D721Med (cell line): Measurements from ENCODE around the gene HIBADH.

ENCODE experiments used
- DNase-seq: peaks from one replicate; pipeline ENCODE4 v3.0.0; 2011; ENCODE audit warnings: low spot score; ENCODE audit not compliant: insufficient read length
- FAIRE-seq: peaks from 2 replicates; lab custom pipeline; 2011; peaks lifted over from hg19 to GRCh38; lab: Jason Lieb, UNC
- TF ChIP-seq, protein P1 (sequence below): IDR thresholded peaks from 2 replicates; pipeline ENCODE4 v1.5.1; 2012; ENCODE audit warnings: mild to moderate bottlenecking, control low read depth; ENCODE audit not compliant: insufficient read depth; ENCODE audit errors: missing control alignments

Gene HIBADH

DNA sequence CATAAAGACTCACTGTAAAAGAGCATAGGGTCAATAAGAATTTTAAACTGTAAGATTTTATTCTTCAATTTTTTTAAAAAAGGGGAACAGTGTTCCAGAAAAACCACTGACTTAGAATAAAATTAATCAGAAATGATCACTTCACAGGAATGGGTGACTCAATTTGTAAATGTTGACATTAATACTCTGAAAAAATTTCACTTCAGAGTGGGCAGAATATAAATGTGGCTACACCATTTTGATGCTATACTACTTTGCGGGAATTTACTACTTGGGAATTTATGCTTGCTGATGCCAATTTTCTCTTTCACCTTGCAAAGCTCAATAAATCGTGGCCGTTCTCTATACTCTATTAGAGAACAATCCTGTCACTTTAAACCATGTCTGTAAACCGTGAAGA is 126.9 kb downstream of the HIBADH start:
- DNase-seq (no peak), FAIRE-seq (peak; percentile 35)
- TF ChIP-seq, protein P1, sequence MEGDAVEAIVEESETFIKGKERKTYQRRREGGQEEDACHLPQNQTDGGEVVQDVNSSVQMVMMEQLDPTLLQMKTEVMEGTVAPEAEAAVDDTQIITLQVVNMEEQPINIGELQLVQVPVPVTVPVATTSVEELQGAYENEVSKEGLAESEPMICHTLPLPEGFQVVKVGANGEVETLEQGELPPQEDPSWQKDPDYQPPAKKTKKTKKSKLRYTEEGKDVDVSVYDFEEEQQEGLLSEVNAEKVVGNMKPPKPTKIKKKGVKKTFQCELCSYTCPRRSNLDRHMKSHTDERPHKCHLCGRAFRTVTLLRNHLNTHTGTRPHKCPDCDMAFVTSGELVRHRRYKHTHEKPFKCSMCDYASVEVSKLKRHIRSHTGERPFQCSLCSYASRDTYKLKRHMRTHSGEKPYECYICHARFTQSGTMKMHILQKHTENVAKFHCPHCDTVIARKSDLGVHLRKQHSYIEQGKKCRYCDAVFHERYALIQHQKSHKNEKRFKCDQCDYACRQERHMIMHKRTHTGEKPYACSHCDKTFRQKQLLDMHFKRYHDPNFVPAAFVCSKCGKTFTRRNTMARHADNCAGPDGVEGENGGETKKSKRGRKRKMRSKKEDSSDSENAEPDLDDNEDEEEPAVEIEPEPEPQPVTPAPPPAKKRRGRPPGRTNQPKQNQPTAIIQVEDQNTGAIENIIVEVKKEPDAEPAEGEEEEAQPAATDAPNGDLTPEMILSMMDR = no peak

DNA sequence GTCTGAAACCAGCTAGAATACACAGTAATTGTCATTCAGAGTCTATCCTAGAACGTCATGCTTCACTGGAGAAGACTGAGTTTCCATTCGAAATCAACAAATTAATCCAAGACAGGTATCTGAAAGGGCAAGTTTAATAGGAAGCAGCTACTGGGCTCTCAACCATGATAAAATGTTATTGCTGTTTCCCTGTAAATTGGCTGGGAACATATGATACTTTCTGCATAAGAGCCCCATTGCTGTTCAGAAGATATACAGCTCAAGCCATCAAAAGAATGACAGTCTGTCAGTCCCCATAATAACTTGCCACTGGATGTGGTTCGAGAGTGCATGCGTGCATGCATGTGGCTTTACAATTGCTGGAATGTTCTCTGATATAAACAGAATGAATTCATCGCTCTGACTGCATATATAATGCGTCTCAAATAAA is 129.0 kb downstream of the HIBADH start:
- TF ChIP-seq, protein P1 = no peak
- no peak for DNase-seq

DNA sequence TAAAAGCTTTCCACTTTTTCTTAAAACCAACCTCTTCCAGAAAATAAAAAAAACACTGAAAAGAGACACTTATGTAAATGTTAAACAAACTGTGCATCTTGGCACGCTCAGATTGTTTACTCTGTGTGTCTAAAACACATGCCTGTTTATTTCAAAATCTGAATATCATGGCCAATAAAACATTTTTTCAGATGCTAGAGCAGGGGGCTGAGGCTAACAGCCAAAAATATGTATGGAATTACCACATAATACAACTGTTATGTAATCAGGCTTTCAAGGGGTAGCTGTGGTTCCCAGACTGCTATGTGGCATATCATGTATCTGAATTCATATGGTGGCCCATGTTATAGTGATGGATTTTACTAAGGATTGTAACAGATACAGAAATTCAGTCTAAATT is 130.4 kb downstream of the HIBADH start:
- DNase-seq (no peak), FAIRE-seq (peak; percentile 75)
- TF ChIP-seq, protein P1 = no peak

More for the DNA sequence above, 129.0 kb downstream of the HIBADH start:
- FAIRE-seq = no peak

DNA sequence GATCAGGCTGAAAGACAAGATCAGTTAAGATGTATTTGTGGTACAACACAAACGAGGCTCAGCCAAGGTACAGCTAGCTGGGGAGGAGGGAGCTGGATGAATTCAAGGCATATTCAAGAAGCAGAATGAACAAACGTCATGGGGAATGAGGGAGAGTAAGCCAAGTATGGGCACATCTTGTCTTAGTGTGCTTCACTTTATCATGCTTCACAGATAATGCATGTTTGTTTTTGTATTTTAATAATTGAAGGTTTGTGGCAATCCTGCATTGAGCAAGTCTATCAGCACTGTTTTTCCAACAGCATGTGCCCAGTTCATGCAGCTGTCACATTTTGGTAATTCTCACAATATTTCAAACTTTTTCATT is 135.4 kb downstream of the HIBADH start:
- TF ChIP-seq, protein P1 = no peak
- FAIRE-seq = no peak
- no peak for DNase-seq

DNA sequence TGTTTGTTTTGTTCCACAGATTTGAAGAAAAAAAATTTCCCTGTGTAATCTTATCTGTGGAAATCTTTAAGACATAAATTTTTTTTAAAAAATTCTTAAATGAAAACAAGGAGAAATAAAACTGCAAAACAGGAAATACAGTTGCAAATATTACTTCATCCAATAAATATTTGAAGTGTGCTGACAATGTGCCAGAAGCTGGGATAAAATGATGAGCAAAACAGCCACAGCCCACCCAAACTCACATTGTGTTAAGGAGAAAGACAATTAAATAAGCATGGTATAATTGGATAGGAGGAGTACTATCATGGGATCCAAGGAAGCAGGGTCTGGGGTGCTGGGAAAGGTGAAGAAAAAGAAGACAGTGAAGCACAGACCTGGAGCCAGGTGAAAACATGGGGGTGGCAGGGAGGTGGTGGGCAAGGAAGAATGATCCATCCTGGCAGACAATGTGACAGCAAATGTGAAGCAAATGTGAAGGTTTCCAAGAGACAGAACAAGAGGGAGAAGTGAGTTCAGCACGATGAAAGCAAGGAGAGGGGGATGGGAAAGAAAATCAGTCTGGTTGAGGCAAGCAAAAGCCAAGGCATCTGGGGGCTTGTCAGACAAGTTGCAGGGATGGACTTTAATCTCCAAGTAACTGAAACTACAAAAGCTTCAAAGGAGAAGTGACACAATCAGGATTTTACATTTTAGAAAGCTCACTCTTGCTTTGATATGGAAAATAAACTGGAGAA is 135.9 kb downstream of the HIBADH start:
- no peak for FAIRE-seq
- DNase-seq = no peak
- TF ChIP-seq, protein P1 = no peak

DNA sequence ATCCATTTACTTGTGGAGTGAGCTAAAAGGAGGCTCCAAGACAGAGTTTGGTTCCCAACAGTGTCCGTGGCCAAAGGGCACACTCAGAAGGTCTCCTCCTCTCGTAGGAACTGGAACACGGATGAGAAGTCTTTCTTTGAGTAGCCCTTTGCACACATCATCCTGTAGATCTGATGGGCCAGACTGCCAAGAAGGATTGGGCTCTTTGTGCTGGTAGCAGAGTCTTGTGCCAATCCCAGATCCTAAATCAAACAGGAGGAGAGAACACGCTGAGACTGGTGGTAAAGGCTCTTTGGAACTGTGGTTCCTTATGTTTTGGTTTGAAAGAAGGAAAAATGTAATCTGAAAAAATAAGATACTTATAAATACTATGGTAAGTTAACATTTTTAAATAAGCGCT is 136.6 kb downstream of the HIBADH start:
- DNase-seq (no peak), FAIRE-seq (no peak)
- TF ChIP-seq, protein P1 = no peak

DNA sequence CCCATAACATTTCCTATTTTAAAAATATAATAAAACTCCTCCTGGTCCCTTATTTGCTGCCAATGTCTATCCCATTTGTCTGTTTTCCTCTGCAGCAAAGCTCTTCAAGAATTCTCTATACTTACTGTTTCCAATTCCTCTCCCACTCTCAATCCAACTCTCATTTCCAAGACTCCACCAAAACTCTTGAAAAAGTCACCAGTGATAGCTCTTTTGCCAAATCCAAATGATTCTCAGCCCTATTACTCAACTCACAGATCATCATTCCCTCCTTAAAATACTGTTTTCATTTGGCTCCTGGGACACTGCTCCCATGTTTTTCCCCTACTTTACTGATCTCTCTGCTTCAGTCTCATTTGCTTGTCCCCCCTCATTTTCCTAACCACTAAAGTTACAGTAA is 139.4 kb downstream of the HIBADH start:
- FAIRE-seq (no peak), DNase-seq (no peak)
- TF ChIP-seq, protein P1 = no peak
